HG02938 (cell line): ENCODE measurements around the gene MGMT.

Experiments used
- ATAC-seq: cut with Tn5 transposase; IDR thresholded peaks from one replicate; pipeline ENCODE4 v1.9.1; 2021; ENCODE audit warnings: mild to moderate bottlenecking, moderate library complexity; ENCODE audit not compliant: unreplicated experiment

The MGMT gene

DNA sequence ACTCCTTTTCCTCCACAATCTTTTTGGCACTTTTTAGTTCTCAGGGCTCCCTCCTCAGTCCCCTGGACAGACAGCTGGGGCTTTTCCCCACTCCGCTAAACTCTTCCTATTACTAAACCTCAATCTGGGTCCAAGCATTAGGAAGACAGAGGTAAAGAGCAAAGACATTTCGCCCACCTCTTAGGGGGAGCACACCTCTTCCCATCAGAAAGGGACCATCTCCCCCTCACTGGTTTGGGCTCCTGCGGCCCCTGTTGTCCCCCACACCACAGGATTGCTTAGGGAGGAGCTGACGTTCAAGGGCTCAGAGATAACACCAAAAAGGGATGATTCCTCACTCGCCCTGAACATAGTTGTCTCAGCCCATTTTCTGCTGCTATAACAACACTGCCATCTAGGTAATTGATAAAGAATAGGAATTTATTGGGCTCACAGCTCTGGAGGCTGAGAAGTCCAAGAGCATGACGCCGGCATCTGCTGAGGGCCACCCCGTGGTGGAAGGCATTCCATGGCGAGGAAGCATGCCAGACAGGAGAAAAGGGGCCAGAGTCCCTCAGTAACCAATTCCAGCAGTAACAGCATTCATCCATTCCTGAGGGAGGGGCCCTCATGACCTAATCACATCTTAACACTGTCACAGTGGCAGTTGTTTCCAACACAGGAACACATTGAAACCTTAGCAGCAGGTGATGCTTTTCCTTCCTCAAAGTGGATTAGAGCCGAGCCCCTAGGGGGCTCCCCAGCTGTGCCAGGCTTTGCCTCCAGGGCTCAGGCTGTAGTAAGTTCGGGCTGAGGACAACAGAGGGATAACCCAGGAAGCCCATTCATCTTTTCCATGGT, 287.4 kb downstream of the MGMT start:
- no peak for ATAC-seq

DNA sequence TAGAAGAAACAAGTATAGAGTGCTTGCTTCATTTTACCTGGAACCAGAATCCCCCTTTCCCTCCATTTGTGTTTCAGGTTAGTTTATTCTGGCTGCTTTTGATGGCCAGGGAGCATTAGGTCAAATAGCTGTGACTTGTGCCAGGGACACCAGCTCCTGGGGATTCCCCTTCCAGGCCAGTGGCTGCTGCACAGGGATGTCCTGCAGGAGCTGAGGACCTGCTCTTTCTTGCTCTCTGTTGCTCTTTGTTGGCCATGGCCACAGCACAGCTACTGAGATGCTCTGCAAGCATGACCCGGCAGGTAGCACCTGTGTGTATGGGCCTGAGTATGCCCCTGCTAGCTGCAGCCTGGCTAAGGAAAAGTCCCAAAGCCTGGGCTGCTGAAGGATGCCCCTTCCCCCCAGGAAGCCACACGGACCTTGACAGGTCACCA, 288.1 kb downstream of the MGMT start:
- no peak for ATAC-seq

- no peak for ATAC-seq
These were observed 288.6 kb downstream of the MGMT start for GRCh38 chr10:129755621-129756020.

DNA sequence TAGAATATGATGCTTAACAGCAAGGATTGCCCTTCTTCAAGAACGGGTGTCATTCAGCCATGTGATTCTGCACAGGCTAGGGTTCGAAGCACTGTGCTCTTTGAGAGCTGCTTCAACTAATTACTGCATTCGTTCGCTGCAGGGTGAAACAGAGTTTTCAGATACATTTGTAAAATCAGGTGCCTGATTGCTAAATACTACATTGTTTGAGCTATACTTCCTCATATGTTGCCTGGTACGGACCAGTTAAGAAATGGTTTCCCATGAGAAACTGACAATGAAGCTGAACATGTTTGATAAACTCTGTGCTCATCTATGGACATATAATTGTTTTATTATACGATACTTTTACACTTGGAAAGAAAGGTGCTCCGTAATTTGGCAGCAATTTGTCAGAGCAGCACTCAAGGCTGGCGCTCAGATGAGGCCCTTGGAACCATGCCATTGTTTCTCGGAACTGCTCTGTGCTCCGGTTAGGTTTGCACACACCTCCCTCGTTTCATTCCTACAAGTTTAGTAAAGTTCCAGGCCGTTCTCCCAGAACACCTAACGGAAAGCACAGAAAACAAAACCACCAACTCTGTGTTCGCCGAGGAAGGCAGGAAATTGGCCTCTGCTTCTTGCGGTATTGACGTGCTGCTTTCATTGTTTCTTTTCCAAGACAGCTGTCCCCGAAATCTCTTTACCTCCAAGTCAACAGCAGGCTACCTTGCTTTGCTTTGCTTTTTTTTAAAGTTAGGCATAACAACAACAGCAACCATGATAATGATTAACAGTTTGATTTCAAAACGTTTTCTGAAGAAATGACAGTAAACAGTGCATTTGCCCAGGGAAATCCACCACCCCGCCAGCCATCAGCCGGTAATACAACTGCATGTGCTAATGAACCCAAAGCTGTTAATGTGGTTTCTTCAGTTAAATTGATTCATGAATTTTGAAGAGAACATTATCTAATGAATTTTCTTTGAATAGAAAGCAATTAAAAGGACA, 290.2 kb downstream of the MGMT start:
- ATAC-seq = no peak

DNA sequence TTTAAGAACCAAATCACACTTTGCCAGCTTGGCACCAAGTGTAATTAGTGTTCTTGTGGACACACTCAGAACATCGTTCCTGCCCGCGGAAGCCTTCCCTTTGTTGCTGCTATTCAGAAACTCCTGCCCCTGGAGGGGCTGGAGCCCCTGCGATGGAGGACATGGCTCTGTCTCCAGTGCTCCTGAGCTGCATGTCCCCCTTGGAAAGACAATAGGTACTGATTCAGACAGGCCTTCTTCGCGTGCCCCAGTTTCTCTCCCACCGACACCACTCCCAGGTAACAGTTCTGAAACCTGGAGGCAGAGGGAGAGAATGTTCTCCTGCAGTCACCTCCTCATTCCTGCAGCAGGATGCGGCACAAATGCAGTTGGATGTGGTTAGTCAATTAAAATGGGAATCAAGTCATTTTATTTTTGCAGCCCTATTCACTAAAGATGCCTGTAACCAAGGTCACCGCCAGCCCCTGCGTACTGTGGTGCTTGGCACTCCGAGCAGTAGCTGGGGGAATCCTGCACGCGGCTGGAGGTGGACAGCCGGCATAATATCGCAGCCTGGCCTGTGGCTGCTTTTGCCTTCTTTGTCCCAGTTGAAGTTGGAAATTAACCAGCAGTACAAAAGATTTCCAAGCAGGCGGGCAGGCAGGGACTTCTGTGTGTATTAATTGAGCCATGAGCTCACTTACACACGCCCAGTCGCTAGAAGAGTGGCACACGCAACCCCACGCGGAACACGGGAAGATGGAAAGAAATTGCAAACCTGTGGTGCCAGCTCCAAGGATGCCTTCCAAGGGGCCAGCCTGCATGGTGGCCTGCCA, 291.4 kb downstream of the MGMT start:
- ATAC-seq = no peak

DNA sequence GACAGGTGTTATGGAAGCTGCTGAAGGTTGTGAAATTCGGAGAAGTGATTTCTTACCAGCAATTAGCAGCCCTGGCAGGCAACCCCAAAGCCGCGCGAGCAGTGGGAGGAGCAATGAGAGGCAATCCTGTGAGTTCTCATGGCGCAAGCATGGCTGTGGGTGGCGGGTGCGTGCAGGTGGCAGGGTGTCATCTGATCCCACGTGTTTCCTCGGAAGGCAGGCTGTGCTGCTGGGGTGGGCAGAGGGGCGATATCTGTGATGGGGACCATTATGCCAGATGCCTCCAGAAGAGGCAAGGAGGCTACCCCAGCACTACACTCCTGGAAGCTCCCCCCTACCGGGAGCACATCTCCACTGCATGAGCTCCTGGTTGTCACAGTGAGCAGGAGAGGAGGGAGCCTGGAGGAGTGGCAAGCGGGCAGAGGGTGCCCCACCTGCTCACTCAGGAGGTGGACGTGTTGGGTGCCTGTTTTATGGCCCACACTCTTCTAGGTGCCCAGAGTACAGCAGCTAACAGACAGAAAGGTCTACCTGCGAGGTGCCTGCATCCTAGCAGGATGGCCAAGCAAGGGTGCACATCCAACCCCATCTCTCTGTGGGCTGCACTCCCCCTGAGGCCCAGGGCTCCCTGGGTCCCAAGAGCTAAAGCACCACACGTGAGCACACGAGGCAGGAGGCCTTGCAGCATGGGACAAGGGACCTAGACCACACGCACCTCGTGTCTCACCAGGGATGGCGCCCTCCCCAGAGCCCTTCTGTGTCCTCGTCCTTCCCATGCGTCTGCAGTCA, 292.4 kb downstream of the MGMT start:
- no peak for ATAC-seq

- no peak for ATAC-seq
These were observed 292.9 kb downstream of the MGMT start for GRCh38 chr10:129760003-129760315.

DNA sequence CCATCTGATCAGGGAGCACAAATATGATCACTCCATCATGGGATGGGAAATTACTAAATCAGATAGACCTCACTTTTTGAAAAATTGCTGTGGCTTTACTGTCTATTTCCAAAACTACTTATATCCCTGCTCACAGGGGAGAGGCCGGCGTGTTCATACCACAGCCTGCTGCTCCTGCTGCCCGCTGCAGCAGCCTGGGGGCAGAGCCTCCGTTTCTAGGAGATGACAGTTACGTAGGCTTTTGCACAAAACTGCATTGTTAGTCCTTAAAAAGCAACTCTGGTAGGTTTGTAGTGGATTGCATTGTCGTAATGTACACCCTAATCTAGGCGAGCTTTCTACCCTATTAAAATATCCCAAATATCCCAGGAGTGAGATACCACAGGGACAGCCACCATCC, 293.4 kb downstream of the MGMT start:
- no peak for ATAC-seq

GRCh38 chr10:129761197-129761972, 294.3 kb downstream of the MGMT start:
- no peak for ATAC-seq

DNA sequence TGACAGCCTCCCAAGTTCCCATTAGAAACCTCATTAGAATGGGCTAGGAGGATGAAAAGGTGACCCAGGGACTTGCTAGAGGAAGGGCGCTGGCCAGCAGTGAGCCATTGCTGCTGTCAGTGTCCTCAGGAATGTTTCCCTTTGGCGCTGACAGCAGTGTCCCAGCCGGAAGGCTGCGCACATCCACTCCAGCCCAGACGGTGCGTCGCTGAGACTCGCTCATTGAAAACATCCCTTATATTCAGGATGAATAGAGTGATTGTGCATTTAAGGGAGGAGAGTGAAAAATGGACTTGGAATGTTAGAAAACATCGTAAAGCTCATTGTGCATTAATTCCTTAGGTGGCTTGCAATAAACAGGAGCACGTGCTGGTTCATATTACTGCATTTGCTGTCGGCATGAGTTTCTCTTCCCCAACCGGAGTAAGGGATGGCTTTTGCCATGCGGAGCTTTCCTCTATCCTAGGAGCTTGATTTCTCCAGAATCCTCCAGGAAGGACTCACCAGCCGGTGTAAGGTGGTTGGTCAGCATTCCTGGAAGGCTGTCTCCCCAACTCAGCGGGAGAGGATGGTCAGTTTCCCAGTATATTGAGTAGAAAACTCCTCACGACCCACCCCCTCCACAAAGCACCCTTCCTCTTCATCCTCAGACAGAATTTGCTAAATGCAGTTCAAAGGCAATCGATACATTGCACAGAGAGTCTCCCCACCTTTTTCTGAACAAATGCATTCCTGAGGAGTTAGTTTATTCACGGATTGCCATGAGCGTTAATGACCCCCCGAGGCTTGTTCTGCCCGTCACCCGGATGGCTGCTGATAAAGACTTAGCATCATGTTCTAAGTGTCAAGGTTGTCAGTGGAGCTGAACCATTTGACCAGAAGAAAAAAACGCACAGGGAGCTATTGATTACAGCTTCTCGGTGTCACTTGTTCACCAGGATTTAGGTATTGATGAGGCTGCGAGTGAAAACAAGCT, 295.2 kb downstream of the MGMT start:
- no peak for ATAC-seq

GRCh38 chr10:129764011-129764900, 297.2 kb downstream of the MGMT start:
- ATAC-seq = no peak

GRCh38 chr10:129764901-129765663, 298.0 kb downstream of the MGMT start:
- ATAC-seq = no peak

DNA sequence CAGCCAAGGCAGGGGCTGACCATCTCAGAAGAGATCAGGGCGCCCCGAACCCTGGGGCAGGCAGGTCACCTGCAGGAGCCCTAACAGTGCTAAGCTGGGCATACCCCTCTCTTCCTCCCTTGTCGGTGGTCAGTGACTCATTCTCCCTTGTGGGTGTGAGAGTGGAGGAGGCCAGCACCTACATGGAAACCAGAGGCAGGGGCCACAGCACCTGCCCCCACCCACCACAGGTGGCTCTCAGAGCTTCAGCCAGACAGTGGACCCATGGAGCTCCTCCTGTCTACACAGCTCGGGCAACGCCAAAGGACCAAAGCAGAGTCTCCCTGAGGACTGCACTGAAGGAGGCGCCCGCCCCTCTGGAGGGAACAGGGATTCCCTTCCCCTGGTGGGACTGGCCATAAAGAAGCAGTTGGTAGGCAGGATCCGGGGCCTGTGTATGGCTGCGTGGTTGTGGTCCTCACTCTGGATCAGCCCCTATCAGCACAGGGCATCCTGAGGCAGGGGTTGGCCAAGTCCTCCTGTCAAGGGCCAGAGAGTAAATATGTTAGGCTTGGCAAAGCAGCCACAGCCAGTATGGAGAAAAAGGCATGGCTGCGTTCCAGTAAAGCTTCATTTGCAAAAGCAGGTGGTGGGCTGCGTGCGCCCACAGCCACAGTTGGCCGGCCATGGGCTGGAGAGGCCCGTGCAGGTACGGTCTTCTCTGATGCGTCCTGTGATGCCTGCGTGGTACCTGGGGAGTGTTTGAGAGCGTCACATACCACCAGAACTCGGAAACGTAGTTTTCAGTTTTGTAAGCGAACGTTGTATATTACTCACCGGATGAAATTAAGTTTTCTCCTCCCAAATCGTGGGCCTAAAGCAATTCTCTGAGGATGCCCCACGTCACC, 298.9 kb downstream of the MGMT start:
- no peak for ATAC-seq

DNA sequence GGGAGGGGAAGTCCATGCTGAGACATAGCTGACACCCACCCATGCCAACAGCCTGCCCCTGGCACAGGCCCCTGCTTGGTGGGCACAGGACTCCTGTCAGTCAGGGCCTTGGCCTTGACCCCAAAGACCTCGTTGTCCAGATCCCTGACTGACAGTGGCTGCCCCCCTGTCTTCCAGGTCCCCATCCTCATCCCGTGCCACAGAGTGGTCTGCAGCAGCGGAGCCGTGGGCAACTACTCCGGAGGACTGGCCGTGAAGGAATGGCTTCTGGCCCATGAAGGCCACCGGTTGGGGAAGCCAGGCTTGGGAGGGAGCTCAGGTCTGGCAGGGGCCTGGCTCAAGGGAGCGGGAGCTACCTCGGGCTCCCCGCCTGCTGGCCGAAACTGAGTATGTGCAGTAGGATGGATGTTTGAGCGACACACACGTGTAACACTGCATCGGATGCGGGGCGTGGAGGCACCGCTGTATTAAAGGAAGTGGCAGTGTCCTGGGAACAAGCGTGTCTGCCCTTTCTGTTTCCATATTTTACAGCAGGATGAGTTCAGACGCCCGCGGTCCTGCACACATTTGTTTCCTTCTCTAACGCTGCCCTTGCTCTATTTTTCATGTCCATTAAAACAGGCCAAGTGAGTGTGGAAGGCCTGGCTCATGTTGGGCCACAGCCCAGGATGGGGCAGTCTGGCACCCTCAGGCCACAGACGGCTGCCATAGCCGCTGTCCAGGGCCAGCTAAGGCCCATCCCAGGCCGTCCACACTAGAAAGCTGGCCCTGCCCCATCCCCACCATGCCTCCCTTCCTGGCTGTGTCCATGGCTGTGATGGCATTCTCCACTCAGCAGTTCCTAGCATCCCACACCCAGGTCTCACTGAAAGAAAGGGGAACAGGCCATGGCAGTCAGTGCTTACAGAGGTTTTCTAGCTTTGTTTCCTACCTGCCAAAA, 299.8 kb downstream of the MGMT start:
- ATAC-seq = no peak

GRCh38 chr10:129767751-129768150, 300.7 kb downstream of the MGMT start:
- no peak for ATAC-seq
